Omental fat pad (tissue), 4 donors: ENCODE results near the gene OSBPL6. TPM values are rescaled to one million over a fixed set of nuclear protein-coding genes. Genes with fewer than 3 reads are reported as not detected.

ENCODE experiments used
- ATAC-seq: fragments of 150-250 bp; one replicate; pipeline ENCODE4 v1.9.1; 2016; ENCODE audit warnings: mild to moderate bottlenecking, moderate library complexity; ENCODE audit not compliant: low FRiP score
- DNase-seq: peaks from one replicate; pipeline ENCODE4 v3.0.0-alpha.2; 2019; ENCODE audit warnings: low spot score
- CTCF ChIP-seq, 3 donors: fragments of 450-650 bp; IDR thresholded peaks; one replicate each; pipeline ENCODE4 v1.5.1; 2016 to 2017; ENCODE audit warnings: antibody characterized with exemption in 3 of 3, mild to moderate bottlenecking in 3 of 3, moderate library complexity in 2 of 3
- total RNA-seq, 4 donors: library from RNA; depleted of rRNA; stranded (reverse); fragments of >200 nt; gene quantifications; one replicate each; pipeline ENCODE4 v1.1.0, GENCODE V29; 2016

Gene OSBPL6
- total RNA-seq, 4 donors from 2014 or later: 1.1 to 2.0 (median 1.6) TPM

GRCh38 chr2:178220814-178221213, 26.5 kb downstream of the OSBPL6 start:
- TF ChIP-seq CTCF (IDR thresholded peaks at IDR 0.05): no peak
- DNase-seq: no peak
- no peak for ATAC-seq

- DNase-seq (no peak), ATAC-seq (no peak)
- TF ChIP-seq CTCF (IDR thresholded peaks at IDR 0.05): no peak
These were observed 27.2 kb downstream of the OSBPL6 start for GRCh38 chr2:178221556-178221955.

GRCh38 chr2:178223806-178224205, 29.5 kb downstream of the OSBPL6 start:
- TF ChIP-seq CTCF (IDR thresholded peaks at IDR 0.05): no peak
- no peak for DNase-seq
- ATAC-seq: no peak

- DNase-seq (no peak), ATAC-seq (no peak)
- no peak for TF ChIP-seq CTCF (IDR thresholded peaks at IDR 0.05)
These were observed 30.9 kb downstream of the OSBPL6 start for GRCh38 chr2:178225006-178225805.

GRCh38 chr2:178227187-178227586, 32.9 kb downstream of the OSBPL6 start:
- ATAC-seq (no peak), DNase-seq (no peak)
- no peak for TF ChIP-seq CTCF (IDR thresholded peaks at IDR 0.05)

GRCh38 chr2:178229927-178230326, 35.6 kb downstream of the OSBPL6 start:
- DNase-seq (no peak), ATAC-seq (no peak)
- TF ChIP-seq CTCF (IDR thresholded peaks at IDR 0.05): no peak

GRCh38 chr2:178230396-178230795, 36.1 kb downstream of the OSBPL6 start:
- ATAC-seq: no peak
- no peak for TF ChIP-seq CTCF (IDR thresholded peaks at IDR 0.05)
- DNase-seq: no peak
